ENCODE results near the gene ENTPD6.

GRCh38 chr20:25254571-25254970 is 59.1 kb downstream of the ENTPD6 start:
- TF ChIP-seq POLR2A (IDR thresholded peaks at IDR 0.05) (no peak), CTCF (IDR thresholded peaks at IDR 0.05) (no peak)

Data from uterus (tissue), 2 donors.